ENCODE data around the gene VSTM1.
A peak's percentile ranks its signal among the peaks of the same experiment; 100 is the strongest.
"Not testable (repeated sequence)": the region's sequence is repeated elsewhere in the genome, so short reads cannot be mapped to it uniquely, and the experiment has no call there.

The VSTM1 gene

DNA sequence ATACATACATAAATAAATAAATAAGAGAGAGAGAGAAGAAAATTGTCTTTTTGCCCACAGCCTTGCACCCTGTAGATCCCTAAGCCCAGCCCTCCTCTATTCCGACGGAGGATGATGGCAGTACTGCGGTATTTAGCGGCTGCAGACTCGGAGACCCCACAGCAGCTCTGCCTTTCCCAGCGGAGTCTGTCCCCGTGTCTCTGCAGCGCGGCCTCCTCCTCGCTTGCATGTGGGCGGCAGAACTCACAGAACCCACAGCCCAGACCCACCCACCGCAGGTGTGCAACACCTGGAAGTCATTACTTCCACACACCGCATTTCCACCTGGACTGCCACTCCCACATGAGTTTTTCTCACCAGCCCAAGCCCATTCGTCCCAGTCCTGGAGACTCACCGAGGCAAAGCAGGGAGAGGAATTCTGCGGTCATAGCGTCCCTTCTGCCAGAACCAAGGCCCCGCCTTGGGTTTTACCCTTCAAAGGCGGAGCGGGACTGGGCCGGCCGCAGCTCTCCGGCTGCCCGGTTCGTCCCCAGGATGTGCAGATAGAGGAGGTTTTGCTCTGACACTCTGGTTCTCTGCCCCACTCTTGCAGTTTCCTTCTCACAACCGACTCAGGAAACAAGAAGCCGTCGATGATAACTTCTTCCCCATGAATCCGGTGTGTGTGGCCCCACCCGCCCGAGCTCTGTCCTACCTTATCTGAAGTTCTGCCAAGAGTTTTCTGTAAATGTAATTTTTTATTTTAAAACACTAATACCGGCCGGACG, at the start of gene VSTM1:
VSTM1 (minus strand) TSS at position 548 of the 767 bp plus-strand sequence; CDS start at position 428, 120 bp downstream.
- DNase-seq (ENCODE audit: low spot score): no peak

GRCh38 chr19:54109651-54110050, 46.0 kb upstream of the VSTM1 start:
- DNase-seq (ENCODE audit: low spot score): no peak

GRCh38 chr19:54108496-54108895, 44.8 kb upstream of the VSTM1 start:
- DNase-seq (ENCODE audit: low spot score): no peak

- no peak for DNase-seq (ENCODE audit: low spot score)
Observed at GRCh38 chr19:54107876-54108490, 44.3 kb upstream of the VSTM1 start.

- DNase-seq (ENCODE audit: low spot score): no peak
Observed at GRCh38 chr19:54106716-54107115, 43.0 kb upstream of the VSTM1 start.

- DNase-seq (ENCODE audit: low spot score): no peak
Observed at GRCh38 chr19:54105796-54106195, 42.1 kb upstream of the VSTM1 start.

DNA sequence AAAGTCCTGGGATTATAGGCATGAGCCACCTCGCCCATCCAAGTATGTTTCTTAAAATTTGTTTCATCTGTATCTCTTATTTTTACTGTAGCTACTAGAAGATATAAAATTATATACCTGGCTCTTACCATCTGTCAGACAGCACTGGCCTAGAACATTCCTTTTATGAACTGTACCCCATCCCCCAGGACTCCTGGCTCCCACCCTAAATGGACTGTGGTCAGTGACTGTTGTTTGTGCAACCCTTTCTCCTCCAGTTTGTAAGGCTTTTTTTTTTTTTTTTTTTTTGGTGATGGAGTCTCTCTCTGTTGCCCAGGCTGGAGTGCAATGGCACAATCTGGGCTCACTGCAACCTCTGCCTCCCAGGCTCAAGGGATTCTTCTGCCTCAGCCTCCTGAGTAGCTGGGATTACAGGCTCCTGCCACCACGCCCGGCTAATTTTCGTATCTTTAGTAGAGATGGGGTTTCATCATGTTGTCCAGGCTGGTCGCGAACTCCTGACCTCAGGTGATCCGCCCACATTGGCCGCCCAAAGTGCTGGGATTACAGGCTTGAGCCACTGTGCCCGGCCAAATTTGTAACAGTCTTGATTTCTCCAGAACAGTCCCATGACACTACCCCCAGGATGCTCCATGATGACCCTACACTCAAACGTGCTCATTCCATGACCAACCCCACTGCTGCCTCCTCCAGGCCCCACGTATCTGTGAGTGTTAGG, 41.5 kb upstream of the VSTM1 start:
- DNase-seq (ENCODE audit: low spot score): no peak

DNA sequence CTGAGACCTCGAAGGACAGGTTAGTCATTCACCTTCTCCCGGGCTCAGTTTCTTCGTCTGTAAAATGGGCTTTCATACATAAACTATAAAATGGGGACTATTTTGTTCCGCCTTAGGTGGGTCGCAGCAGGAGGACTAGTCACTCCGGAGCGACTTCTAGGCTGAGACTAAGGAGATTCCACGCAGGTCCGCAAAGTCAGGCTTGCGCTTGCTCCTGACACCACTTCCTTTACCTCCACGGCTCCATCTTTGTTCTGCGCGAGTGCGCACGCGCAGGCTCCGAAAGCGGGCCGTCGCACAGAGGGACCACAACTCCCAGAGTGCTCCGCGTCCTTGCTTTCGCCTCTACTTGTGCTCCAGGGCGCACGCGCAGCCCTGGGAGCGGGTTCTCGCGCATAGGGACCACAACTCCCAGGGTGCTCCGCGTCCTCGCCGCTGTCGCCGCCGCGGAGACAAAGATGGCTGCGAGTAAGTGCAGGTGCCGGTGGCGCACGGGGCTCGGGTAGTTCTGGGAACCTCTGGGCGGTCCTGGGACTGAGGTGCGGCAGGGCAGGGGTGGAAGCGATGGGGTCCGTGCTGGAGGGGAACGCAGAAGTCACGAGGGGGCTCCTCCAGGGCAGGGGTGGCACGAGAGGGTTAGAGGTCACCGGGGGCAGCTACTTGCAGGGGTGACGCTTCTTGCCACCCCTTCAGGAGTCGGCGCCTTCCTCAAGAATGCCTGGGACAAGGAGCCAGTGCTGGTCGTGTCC, 38.9 kb upstream of the VSTM1 start, which contains the start of gene NDUFA3:
NDUFA3 (plus strand) TSS at position 435 of the 749 bp plus-strand sequence; CDS start at position 459, 24 bp downstream.
- peak; percentile 99 for DNase-seq (ENCODE audit: low spot score)

DNA sequence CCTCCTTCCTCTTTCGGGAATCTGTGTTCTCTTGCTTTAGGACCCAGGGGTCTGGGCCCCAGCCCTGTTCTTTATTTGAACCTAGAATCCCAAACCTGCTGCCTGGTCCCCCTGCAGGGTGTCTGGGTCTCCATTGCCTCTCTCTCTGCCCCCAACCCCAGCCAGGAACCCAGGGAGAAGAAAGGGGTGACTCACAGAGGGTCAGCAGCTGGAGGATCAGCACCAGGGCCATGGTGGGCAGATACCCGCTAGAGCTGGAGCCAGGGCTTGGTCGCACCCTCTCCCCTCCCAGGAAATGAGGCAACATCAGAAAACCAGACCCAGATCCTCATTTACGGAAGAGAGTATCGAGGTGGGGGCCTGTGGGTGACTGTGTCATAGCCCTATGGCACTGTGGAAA, 36.9 kb upstream of the VSTM1 start, which contains the start of gene OSCAR:
OSCAR (minus strand) TSS at position 243 of the 400 bp plus-strand sequence; CDS start at position 232, 11 bp downstream.
- DNase-seq (ENCODE audit: low spot score): no peak

DNA sequence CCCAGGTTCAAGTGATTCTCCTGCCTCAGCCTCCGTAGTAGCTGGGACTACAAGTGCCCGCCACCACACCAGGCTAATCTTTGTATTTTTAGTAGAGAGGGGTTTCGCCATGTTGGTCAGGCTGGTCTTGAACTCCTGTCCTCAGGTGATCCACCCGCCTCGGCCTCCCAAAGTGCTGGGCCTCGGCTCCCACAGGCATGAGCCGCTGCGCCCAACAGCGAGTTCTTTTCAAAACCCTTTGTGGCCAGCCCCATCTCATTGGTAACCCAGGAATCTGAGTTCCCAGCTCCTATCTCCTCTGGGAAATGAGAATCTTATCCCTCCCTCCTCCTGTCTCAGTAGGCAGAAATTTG, 36.2 kb upstream of the VSTM1 start:
- not testable (repeated sequence) for DNase-seq (ENCODE audit: low spot score)

DNA sequence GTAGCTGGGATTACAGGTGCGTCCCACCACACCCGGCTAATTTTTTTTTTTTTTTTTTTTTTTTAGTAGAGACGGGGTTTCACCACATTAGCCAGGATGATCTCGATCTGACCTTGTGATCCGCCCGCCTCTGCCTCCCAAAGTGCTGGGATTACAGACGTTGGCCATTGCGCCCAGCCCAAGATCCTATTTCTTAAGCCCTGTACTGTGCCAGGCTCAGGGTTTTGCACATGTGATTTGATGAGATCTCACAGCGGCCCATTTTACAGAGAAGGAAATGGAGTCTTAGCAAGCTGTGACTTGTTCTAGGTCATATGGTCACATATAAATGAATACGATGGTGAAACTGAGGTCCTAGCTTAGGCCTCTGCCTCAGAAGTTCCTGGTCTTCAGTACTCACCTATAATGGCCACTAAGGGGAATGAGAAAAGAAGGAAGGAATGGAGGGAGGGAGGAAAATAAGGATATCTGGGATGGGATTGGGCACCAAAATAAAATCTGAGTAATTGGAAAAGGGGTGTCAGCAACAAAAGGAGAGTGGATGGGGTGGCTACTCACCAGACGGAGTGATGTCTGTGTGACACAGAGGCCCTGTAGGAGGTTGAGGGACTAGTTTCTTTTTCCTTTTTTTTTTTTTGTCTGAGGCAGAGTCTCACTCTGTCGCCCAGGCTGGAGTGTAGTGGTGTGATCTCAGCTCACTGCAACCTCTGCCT, 35.6 kb upstream of the VSTM1 start:
- no peak for DNase-seq (ENCODE audit: low spot score)

- DNase-seq (ENCODE audit: low spot score): no peak
Observed at GRCh38 chr19:54096617-54097106, 33.0 kb upstream of the VSTM1 start.

DNA sequence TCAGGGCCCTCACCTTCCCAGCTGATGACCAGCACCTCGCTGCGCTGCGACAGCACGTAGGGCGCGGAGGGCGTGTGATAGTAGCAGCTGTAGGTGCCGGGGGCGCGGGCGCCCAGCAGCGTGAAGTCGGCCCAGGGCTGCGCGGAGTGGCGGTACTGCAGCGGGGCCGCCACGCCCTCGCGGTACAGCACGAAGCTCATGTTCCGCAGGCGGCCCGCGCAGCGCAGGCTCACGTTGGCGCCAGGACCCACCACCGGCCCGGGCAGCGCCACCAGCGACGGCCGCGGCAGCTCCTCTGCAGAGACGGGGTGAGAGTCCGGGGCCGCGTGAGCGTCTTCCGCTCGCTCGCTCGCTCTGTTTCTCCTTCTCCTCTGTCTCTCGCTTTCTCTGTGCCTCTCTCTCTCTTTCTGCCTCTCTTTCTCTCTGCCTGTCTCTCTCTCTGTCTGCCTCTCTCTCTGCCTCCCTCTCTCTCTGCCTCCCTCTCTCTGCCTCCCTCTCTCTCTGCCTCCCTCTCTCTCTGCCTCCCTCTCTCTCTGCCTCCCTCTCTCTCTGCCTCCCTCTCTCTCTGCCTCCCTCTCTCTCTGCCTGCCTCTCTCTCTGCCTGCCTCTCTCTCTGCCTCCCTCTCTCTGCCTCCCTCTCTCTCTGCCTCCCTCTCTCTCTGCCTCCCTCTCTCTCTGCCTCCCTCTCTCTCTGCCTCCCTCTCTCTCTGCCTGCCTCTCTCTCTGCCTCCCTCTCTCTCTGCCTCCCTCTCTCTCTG, 32.3 kb upstream of the VSTM1 start:
- peak; percentile 7 for DNase-seq (ENCODE audit: low spot score)

GRCh38 chr19:54095136-54095858, 31.6 kb upstream of the VSTM1 start:
- DNase-seq (ENCODE audit: low spot score): no peak

GRCh38 chr19:54094426-54095000, 30.8 kb upstream of the VSTM1 start:
- no peak for DNase-seq (ENCODE audit: low spot score)

GRCh38 chr19:54084410-54084809, 20.7 kb upstream of the VSTM1 start:
- no peak for DNase-seq (ENCODE audit: low spot score)

DNA sequence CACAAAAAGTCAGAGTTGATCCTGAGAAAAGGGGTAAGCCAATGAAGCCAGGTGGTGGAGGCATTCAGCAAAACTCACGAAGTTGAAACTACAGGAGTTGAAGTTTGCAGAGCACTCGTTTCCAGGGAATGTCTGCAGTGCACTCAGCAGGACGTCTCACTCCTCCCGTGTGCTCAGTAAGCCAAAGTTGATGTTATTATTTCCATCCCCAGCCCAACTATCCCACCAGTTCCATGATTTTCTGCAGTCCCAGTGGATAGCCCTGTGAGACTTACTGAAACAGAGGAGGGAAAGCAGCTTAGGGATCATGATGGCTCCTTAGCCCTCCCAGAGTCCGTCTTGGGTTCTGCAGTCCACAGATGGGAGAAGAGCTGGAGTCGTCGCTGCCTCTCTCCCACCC, 17.3 kb upstream of the VSTM1 start, which contains the start of gene TARM1:
TARM1 (minus strand) TSS at position 334 of the 400 bp plus-strand sequence; CDS start at position 309, 25 bp downstream.
- no peak for DNase-seq (ENCODE audit: low spot score)

DNA sequence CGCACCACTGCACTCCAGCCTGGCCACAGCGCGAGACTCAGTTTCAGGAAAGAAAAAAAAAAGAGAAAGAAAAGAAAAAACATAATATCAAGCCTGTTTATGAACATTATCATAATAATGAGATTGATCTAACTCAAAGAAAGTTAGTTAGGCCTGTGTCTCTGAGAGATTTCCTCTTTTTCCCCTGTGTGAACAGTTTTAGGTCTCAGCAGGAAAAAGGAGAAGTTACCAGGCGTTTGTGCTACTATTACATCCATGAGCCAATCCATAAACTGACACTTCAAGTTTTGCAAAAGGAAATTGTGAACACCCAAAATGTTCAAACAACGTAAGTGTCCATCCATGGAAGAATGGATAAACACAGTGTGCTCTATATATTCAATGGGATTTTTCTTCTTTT, 13.6 kb upstream of the VSTM1 start:
- no peak for DNase-seq (ENCODE audit: low spot score)

DNA sequence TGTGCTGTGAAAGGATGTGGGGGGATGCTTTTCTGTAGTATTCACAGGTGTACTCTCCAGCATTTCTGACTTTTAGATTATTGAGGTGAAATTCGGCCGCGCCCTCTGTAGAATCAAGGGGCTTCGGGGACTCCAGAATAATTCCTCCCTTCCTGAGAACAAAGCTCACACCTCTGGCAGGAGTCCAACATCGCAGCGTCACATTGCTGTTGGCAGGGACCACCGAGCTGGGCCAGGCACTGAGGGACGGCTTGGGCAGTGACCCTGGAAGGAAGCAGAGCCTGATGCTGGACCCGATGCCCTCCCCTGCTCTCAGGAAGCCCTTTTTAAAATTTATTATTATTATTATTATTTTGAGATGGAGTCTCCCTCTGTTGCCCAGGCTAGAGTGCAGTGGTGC, 11.2 kb upstream of the VSTM1 start:
- no peak for DNase-seq (ENCODE audit: low spot score)
